Measurements from ENCODE around the gene MTX2. TPM values are rescaled to one million over a fixed set of nuclear protein-coding genes. Genes with fewer than 3 reads are reported as not detected.

Gene MTX2
- total RNA-seq, 1 donor from 2014 or later = 19.4 TPM

- no peak overlapping the region for H3K4me3 Mint-ChIP-seq (ENCODE audit: unreplicated experiment)
- H3K27me3 Mint-ChIP-seq (ENCODE audit: low read depth) = no peaks in the 10 kb centered on the region
- H3K27ac Mint-ChIP-seq (ENCODE audit: unreplicated experiment) = no peak overlapping the region
- TF ChIP-seq CTCF (IDR thresholded peaks at IDR 0.05) = no peak
- H3K9me3 Mint-ChIP-seq (ENCODE audit: low read depth) = no peaks in the 10 kb centered on the region
- DNase-seq (ENCODE audit: low spot score) = no peak
- peaks cover 14% of the 10 kb centered on the region for H3K4me1 Mint-ChIP-seq (ENCODE audit: low read depth)
- peaks cover 3% of the 10 kb centered on the region for H3K36me3 Mint-ChIP-seq (ENCODE audit: low read depth)
Observed at GRCh38 chr2:176331646-176332045, 62.4 kb downstream of the MTX2 start.

GRCh38 chr2:176334729-176335128, 65.5 kb downstream of the MTX2 start:
- Mint-ChIP-seq H3K27ac (ENCODE audit: unreplicated experiment) (no peak overlapping the region), H3K36me3 (ENCODE audit: low read depth) (peaks cover 9% of the 10 kb centered on the region), H3K9me3 (ENCODE audit: low read depth) (no peaks in the 10 kb centered on the region), H3K4me1 (ENCODE audit: low read depth) (peaks cover 14% of the 10 kb centered on the region), H3K27me3 (ENCODE audit: low read depth) (no peaks in the 10 kb centered on the region), H3K4me3 (ENCODE audit: unreplicated experiment) (no peak overlapping the region)
- TF ChIP-seq CTCF (IDR thresholded peaks at IDR 0.05) = no peak
- no peak for DNase-seq (ENCODE audit: low spot score)

GRCh38 chr2:176338395-176338794, 69.2 kb downstream of the MTX2 start:
- H3K27me3 Mint-ChIP-seq (ENCODE audit: low read depth) = no peaks in the 10 kb centered on the region
- H3K27ac Mint-ChIP-seq (ENCODE audit: unreplicated experiment) = no peak overlapping the region
- TF ChIP-seq CTCF (IDR thresholded peaks at IDR 0.05) = no peak
- no peak overlapping the region for H3K4me3 Mint-ChIP-seq (ENCODE audit: unreplicated experiment)
- no peaks in the 10 kb centered on the region for H3K9me3 Mint-ChIP-seq (ENCODE audit: low read depth)
- peaks cover 9% of the 10 kb centered on the region for H3K36me3 Mint-ChIP-seq (ENCODE audit: low read depth)
- no peaks in the 10 kb centered on the region for H3K4me1 Mint-ChIP-seq (ENCODE audit: low read depth)
- no peak for DNase-seq (ENCODE audit: low spot score)

- TF ChIP-seq CTCF (IDR thresholded peaks at IDR 0.05) = no peak
- H3K36me3 Mint-ChIP-seq (ENCODE audit: low read depth) = peaks cover 11% of the 10 kb centered on the region
- no peaks in the 10 kb centered on the region for H3K4me1 Mint-ChIP-seq (ENCODE audit: low read depth)
- no peak for DNase-seq (ENCODE audit: low spot score)
- H3K27me3 Mint-ChIP-seq (ENCODE audit: low read depth) = no peaks in the 10 kb centered on the region
- H3K9me3 Mint-ChIP-seq (ENCODE audit: low read depth) = no peaks in the 10 kb centered on the region
- no peak overlapping the region for H3K27ac Mint-ChIP-seq (ENCODE audit: unreplicated experiment)
- H3K4me3 Mint-ChIP-seq (ENCODE audit: unreplicated experiment) = no peak overlapping the region
Observed at GRCh38 chr2:176339208-176339607, 70.0 kb downstream of the MTX2 start.

GRCh38 chr2:176356251-176356650, 87.0 kb downstream of the MTX2 start:
- Mint-ChIP-seq H3K9me3 (ENCODE audit: low read depth) (no peaks in the 10 kb centered on the region), H3K27ac (ENCODE audit: unreplicated experiment) (no peak overlapping the region), H3K4me3 (ENCODE audit: unreplicated experiment) (no peak overlapping the region), H3K4me1 (ENCODE audit: low read depth) (peaks cover 2% of the 10 kb centered on the region), H3K36me3 (ENCODE audit: low read depth) (peaks cover 4% of the 10 kb centered on the region), H3K27me3 (ENCODE audit: low read depth) (peaks cover 5% of the 10 kb centered on the region)
- TF ChIP-seq CTCF (IDR thresholded peaks at IDR 0.05) = no peak
- no peak for DNase-seq (ENCODE audit: low spot score)

Data from chondrocyte (in vitro differentiated cells).